ENCODE data around the gene ADPRHL1. TPM values are rescaled to one million over a fixed set of nuclear protein-coding genes. Genes with fewer than 3 reads are reported as not detected.
A peak's percentile ranks its signal among the peaks of the same experiment; 100 is the strongest.

ADPRHL1 gene
- total RNA-seq, 1 donor from 2014 or later, result 0.22 TPM

DNA sequence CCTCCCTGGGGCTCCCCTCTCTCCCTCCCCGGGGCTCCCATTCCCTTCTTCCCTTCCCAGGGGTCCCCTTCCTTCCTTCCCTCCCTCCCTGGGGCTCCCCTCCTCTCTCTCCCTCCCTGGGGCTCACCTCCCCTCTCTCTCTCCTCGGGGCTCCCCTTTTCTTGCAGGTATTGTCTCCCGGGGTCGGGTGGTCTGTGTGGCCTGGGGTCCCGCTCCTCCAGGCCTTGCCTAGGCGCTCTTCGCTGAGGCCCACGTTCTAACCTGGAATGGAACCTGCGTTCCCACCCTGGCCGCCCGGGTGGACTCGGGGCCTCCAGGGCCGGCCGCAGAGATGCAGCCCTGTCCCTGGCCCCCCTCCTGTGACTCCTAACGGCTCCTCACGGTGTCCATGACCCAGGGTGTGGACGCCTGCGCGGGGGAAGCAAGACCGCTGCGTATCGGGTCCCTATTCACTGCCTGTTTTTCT, 38.2 kb upstream of the ADPRHL1 start:
- Histone ChIP-seq H3K4me3 (peak overlapping the region; percentile 63), H3K4me2 (peak overlapping the region; percentile 95), H3K4me1 (peaks cover 45% of the 10 kb centered on the region), H3K9ac (peak overlapping the region; percentile 45), H3K9me3 (ENCODE audit: low read depth) (no peaks in the 10 kb centered on the region), H4K20me1 (ENCODE audit: low read depth) (peaks cover 81% of the 10 kb centered on the region), H3K27ac (no peak overlapping the region), H3K79me2 (ENCODE audit: low read depth) (peaks cover 92% of the 10 kb centered on the region), H3K27me3 (no peaks in the 10 kb centered on the region), H2AFZ (replicated peaks) (no peak overlapping the region), H3F3A (ENCODE audit: low read depth) (peaks cover 18% of the 10 kb centered on the region), H3K36me3 (peaks cover 2% of the 10 kb centered on the region)
- Mint-ChIP-seq H3K4me3 (peak overlapping the region; percentile 92), H3K27ac (peak overlapping the region; percentile 96), H3K9me3 (no peaks in the 10 kb centered on the region), H3K4me1 (peaks cover 56% of the 10 kb centered on the region), H3K27me3 (ENCODE audit: insufficient read depth, low read depth) (peaks cover 5% of the 10 kb centered on the region), H3K36me3 (peaks cover 9% of the 10 kb centered on the region)
- peak; percentile 49 for DNase-seq (ENCODE audit: low spot score)
- no peak for TF ChIP-seq EZH2phosphoT487 (IDR thresholded peaks at IDR 0.05)
- TF ChIP-seq, protein P1, sequence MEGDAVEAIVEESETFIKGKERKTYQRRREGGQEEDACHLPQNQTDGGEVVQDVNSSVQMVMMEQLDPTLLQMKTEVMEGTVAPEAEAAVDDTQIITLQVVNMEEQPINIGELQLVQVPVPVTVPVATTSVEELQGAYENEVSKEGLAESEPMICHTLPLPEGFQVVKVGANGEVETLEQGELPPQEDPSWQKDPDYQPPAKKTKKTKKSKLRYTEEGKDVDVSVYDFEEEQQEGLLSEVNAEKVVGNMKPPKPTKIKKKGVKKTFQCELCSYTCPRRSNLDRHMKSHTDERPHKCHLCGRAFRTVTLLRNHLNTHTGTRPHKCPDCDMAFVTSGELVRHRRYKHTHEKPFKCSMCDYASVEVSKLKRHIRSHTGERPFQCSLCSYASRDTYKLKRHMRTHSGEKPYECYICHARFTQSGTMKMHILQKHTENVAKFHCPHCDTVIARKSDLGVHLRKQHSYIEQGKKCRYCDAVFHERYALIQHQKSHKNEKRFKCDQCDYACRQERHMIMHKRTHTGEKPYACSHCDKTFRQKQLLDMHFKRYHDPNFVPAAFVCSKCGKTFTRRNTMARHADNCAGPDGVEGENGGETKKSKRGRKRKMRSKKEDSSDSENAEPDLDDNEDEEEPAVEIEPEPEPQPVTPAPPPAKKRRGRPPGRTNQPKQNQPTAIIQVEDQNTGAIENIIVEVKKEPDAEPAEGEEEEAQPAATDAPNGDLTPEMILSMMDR (IDR thresholded peaks at IDR 0.05), result no peak
- no peak for TF ChIP-seq EZH2 (IDR thresholded peaks at IDR 0.05)

DNA sequence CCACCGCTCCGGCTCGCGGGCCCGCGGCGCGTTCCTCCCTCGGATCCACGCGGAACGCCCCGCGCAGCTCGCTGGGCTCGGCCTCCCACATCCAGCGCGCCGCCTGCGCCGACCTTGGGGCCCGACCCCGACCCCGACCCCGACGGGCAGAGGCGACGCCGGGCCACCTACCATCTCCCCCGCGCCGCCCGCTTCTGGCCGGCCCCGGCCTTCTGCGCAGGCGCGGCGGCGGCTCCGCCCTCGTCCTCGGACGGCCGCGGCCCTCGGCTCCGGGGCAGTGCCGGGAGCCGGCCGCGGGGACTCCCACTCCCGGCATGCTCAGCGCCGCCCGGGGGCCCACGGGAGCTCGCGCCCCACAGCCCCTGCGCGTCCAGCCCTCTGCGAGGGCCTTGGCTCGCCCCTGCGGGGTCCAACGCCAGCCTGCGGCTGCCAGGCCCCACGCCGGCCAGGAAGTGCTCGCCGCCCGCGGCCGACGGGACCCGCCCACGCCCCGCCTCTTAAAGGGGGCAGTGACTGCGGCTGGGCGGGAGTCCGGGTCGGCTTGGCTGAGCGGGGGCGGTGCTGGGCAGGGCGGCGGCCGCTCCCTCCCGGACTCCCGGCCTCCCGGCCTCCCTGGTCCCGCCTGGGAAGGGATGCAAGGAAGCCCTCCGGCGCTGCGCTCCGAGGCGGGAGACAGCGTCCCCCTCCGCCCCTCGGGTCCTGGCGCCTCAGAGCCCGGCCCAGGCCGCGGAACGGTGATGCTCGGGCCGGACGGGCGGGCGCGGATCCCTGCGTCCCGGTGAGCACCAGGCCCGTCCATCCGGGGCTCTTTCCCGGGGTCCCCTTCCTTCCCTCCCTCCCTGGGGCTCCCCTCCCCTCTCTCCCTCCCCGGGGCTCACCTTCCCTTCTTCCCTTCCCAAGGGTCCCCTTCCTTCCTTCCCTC, 37.5 kb upstream of the ADPRHL1 start, which contains the start of gene DCUN1D2:
TSS of gene DCUN1D2 (minus strand) at position 216 of the 922 bp plus-strand sequence. CDS start at position 174, 42 bp downstream.
- H3K4me1 Mint-ChIP-seq, result peaks cover 51% of the 10 kb centered on the region
- peaks cover 80% of the 10 kb centered on the region for H4K20me1 ChIP-seq (ENCODE audit: low read depth)

DNA sequence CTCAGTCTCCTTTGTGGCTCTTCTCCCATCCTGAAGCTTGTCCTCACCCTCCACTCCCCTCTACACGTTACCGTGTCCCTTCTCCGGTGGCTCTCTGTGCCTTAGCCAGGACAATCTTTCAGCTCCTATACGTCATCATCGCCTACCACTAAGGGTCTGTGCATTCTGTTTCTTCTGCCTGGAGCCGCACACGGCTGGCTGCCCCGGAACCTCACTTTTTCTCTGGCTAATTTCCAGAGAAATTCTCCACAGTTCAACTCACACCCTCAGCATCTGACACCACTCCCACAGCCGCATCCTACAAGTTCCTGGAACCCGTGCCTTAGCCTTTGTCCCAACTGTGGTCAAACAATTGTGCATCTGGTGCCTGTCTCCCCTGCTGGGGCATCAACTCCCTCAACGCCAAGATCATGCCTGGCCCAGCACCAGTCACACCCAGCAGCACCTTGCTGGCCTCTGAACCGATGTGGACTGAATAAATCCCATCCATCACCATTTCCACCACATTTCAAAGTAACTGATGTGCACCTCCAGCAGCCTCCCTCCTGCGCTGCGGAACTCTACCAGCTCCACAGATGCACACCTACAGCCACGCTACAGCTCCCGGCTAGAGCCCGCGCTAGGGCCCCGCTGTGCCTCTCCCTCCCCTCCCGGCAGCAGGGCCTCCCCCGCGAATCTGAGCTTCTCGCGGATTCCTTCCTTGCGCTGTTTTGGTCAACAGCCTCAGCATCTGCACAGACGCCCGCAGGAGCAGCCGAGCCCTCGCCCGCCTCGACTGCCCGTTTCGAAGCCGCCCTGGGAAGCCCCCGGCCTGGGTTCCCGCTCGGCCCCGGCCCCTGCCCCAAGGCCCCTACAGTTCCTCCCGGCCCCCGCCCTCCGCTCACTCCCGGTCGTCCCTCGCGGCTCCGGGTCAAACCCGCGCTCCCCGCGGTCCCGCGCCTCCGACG, 36.5 kb upstream of the ADPRHL1 start:
- H3K27ac Mint-ChIP-seq, result peak overlapping the region; percentile 87
- peaks cover 5% of the 10 kb centered on the region for H3K36me3 Mint-ChIP-seq
- H3K4me3 Mint-ChIP-seq, result peak overlapping the region; percentile 95
- Histone ChIP-seq H3K4me3 (peak overlapping the region; percentile 63), H3F3A (ENCODE audit: low read depth) (peaks cover 7% of the 10 kb centered on the region), H3K27ac (no peak overlapping the region), H3K9ac (peak overlapping the region; percentile 17), H3K9me3 (ENCODE audit: low read depth) (no peaks in the 10 kb centered on the region), H4K20me1 (ENCODE audit: low read depth) (peaks cover 80% of the 10 kb centered on the region), H3K4me2 (peak overlapping the region; percentile 95), H3K27me3 (no peaks in the 10 kb centered on the region), H3K36me3 (no peaks in the 10 kb centered on the region), H3K4me1 (peaks cover 29% of the 10 kb centered on the region), H3K79me2 (ENCODE audit: low read depth) (peaks cover 92% of the 10 kb centered on the region), H2AFZ (replicated peaks) (peak overlapping the region; percentile 65)
- TF ChIP-seq, protein P1 (IDR thresholded peaks at IDR 0.05), result no peak
- TF ChIP-seq EZH2 (IDR thresholded peaks at IDR 0.05) (no peak), EZH2phosphoT487 (IDR thresholded peaks at IDR 0.05) (no peak)
- peaks cover 42% of the 10 kb centered on the region for H3K4me1 Mint-ChIP-seq
- DNase-seq (ENCODE audit: low spot score), result no peak
- no peaks in the 10 kb centered on the region for H3K9me3 Mint-ChIP-seq
- peaks cover 5% of the 10 kb centered on the region for H3K27me3 Mint-ChIP-seq (ENCODE audit: insufficient read depth, low read depth)

More for the DNA sequence above, 37.5 kb upstream of the ADPRHL1 start, which contains the start of gene DCUN1D2:
- Histone ChIP-seq H3K9me3 (ENCODE audit: low read depth) (no peaks in the 10 kb centered on the region), H3K27me3 (no peaks in the 10 kb centered on the region), H3K79me2 (ENCODE audit: low read depth) (peaks cover 92% of the 10 kb centered on the region), H3F3A (ENCODE audit: low read depth) (peaks cover 15% of the 10 kb centered on the region), H3K4me1 (peaks cover 38% of the 10 kb centered on the region), H3K9ac (peak within 1 kb of the TSS; percentile 45), H3K36me3 (no peaks in the 10 kb centered on the region), H3K4me3 (peak within 1 kb of the TSS; percentile 63), H3K27ac (no peak within 1 kb of the TSS), H2AFZ (replicated peaks) (peak within 1 kb of the TSS; percentile 65), H3K4me2 (peak within 1 kb of the TSS; percentile 95)
- TF ChIP-seq, protein P1 (IDR thresholded peaks at IDR 0.05), result no peak
- TF ChIP-seq EZH2 (IDR thresholded peaks at IDR 0.05) (no peak), EZH2phosphoT487 (IDR thresholded peaks at IDR 0.05) (no peak)
- Mint-ChIP-seq H3K27me3 (ENCODE audit: insufficient read depth, low read depth) (peaks cover 5% of the 10 kb centered on the region), H3K27ac (peak within 1 kb of the TSS; percentile 87), H3K36me3 (peaks cover 7% of the 10 kb centered on the region), H3K9me3 (no peaks in the 10 kb centered on the region), H3K4me3 (peak within 1 kb of the TSS; percentile 95)
- peak; percentile 94 for DNase-seq (ENCODE audit: low spot score)
